ENCODE measurements around the gene PTCH1.

Gene PTCH1

GRCh38 chr9:95462249-95463147 lies 54.3 kb downstream of the PTCH1 start:
- DNase-seq = peak; percentile 98

GRCh38 chr9:95461448-95462248 lies 55.1 kb downstream of the PTCH1 start:
- DNase-seq = no peak

GRCh38 chr9:95460518-95461164 lies 56.1 kb downstream of the PTCH1 start:
- no peak for DNase-seq

GRCh38 chr9:95459851-95460517 lies 56.8 kb downstream of the PTCH1 start:
- no peak for DNase-seq

GRCh38 chr9:95459178-95459577 lies 57.6 kb downstream of the PTCH1 start:
- no peak for DNase-seq

- no peak for DNase-seq
Observed at GRCh38 chr9:95458666-95459065, 58.1 kb downstream of the PTCH1 start.

GRCh38 chr9:95457769-95458168 lies 59.0 kb downstream of the PTCH1 start:
- DNase-seq = no peak

GRCh38 chr9:95455714-95456113 lies 61.1 kb downstream of the PTCH1 start:
- no peak for DNase-seq

- DNase-seq = peak; percentile 42
Observed at GRCh38 chr9:95452176-95452575, 64.6 kb downstream of the PTCH1 start.

- DNase-seq = no peak
Observed at GRCh38 chr9:95451065-95451426, 65.7 kb downstream of the PTCH1 start.

GRCh38 chr9:95450171-95451064 lies 66.4 kb downstream of the PTCH1 start:
- DNase-seq = no peak

GRCh38 chr9:95449016-95449415 lies 67.8 kb downstream of the PTCH1 start:
- no peak for DNase-seq

GRCh38 chr9:95447660-95448420 lies 68.9 kb downstream of the PTCH1 start:
- no peak for DNase-seq

GRCh38 chr9:95446984-95447383 lies 69.8 kb downstream of the PTCH1 start:
- no peak for DNase-seq

- DNase-seq = no peak
Observed at GRCh38 chr9:95446259-95446658, 70.5 kb downstream of the PTCH1 start.

- DNase-seq = no peak
Observed at GRCh38 chr9:95444160-95444559, 72.6 kb downstream of the PTCH1 start.

- no peak for DNase-seq
Observed at GRCh38 chr9:95443301-95443700, 73.5 kb downstream of the PTCH1 start.

GRCh38 chr9:95441081-95441480 lies 75.7 kb downstream of the PTCH1 start:
- DNase-seq = no peak

GRCh38 chr9:95440447-95440846 lies 76.3 kb downstream of the PTCH1 start:
- DNase-seq = no peak

- no peak for DNase-seq
Observed at GRCh38 chr9:95438561-95439357, 78.0 kb downstream of the PTCH1 start.

All from OCI-M1 (cell line).